Gastroesophageal sphincter (tissue), 3 donors: ENCODE results near the gene AUTS2.

ENCODE experiments used
- CTCF ChIP-seq, 4 experiments: fragments of 200-600 bp in 2 of 4; fragments of 450-650 bp in 2 of 4; sonication (generic) in 1 of 4; IDR thresholded peaks; one replicate each; pipeline ENCODE4 v1.5.1; 2017 to 2019; ENCODE audit warnings: antibody characterized with exemption in 4 of 4, mild to moderate bottlenecking in 2 of 4, moderate library complexity in 2 of 4
- EP300 ChIP-seq: sonication (generic); formaldehyde crosslinking; IDR thresholded peaks from one replicate; pipeline ENCODE4 v1.6.1; 2017; ENCODE audit warnings: antibody characterized with exemption, mild to moderate bottlenecking
- POLR2A ChIP-seq, 2 donors: fragments of 450-650 bp; IDR thresholded peaks; one replicate each; pipeline ENCODE4 v1.6.1; 2017; ENCODE audit warnings: antibody characterized with exemption in 2 of 2, mild to moderate bottlenecking in 2 of 2, moderate library complexity in 1 of 2

DNA sequence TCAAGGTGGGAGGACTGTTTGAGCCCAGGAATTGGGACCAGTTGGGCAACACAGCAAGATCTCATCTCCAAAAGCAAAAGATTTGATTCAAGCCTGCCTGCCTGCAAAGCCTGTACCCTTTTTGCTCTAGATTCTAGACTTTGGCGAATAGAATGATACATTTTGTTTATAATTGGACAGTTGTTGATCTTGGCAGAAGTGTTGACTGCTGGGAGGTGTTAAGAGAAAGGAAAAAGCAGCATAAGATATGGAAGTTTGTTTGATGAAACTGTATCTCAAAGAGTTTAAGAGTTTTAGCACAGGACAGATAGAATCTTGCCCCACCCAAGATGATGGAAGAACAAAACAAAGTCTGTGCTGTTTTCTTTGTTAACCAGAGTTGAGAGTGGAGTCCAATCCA, 224.1 kb downstream of the AUTS2 start:
- no peak for TF ChIP-seq CTCF (IDR thresholded peaks at IDR 0.05)
- TF ChIP-seq POLR2A (IDR thresholded peaks at IDR 0.05), result no peak
- TF ChIP-seq EP300, result no peak
